HEK293T (cell line): ENCODE data around the gene MYBPC3.
A peak's percentile ranks its signal among the peaks of the same experiment; 100 is the strongest.

ENCODE experiments used
- CTCF ChIA-PET: fragments of 350-600 bp; formaldehyde crosslinking; extraction: SDS; loops from one replicate; lab custom pipeline; 2021; ENCODE audit warnings: antibody characterized with exemption, inconsistent platforms; lab: Yijun Ruan, JAX
- POLR2A ChIA-PET: fragments of 350-600 bp; formaldehyde crosslinking; extraction: SDS; loops from one replicate; lab custom pipeline; 2020; ENCODE audit warnings: antibody characterized with exemption, inconsistent platforms; lab: Yijun Ruan, JAX
- DNase-seq: peaks from one replicate; pipeline ENCODE4 v3.0.0; 2012; ENCODE audit warnings: mixed read lengths; ENCODE audit errors: extremely low spot score
- ARNT ChIP-seq: fragments of 450-650 bp; IDR thresholded peaks from 2 replicates; pipeline ENCODE4 v1.6.1; 2017; ENCODE audit warnings: mild to moderate bottlenecking
- BHLHE40 ChIP-seq: fragments of 450-650 bp; IDR thresholded peaks from 2 replicates; pipeline ENCODE4 v1.6.1; 2016; ENCODE audit warnings: mild to moderate bottlenecking, moderate library complexity, borderline replicate concordance
- CTBP1 ChIP-seq: fragments of 450-650 bp; IDR thresholded peaks from 2 replicates; pipeline ENCODE4 v1.6.1; 2016; ENCODE audit warnings: borderline replicate concordance
- ELF4 ChIP-seq: fragments of 450-650 bp; IDR thresholded peaks from 2 replicates; pipeline ENCODE4 v1.6.1; 2017; ENCODE audit warnings: antibody characterized with exemption
- FOXA1 ChIP-seq: fragments of 450-650 bp; IDR thresholded peaks from 2 replicates; pipeline ENCODE4 v1.6.1; 2016; ENCODE audit warnings: mild to moderate bottlenecking
- FOXK2 ChIP-seq: fragments of 450-650 bp; IDR thresholded peaks from 2 replicates; pipeline ENCODE4 v1.6.1; 2016; ENCODE audit warnings: mild to moderate bottlenecking
- FOXM1 ChIP-seq: fragments of 450-650 bp; IDR thresholded peaks from 2 replicates; pipeline ENCODE4 v1.6.1; 2017; ENCODE audit warnings: mild to moderate bottlenecking, borderline replicate concordance
- HDGF ChIP-seq: fragments of 450-650 bp; IDR thresholded peaks from 2 replicates; pipeline ENCODE4 v1.6.1; 2017; ENCODE audit warnings: antibody characterized with exemption, borderline replicate concordance
- L3MBTL2 ChIP-seq: fragments of 450-650 bp; conservative IDR thresholded peaks from 2 replicates; pipeline ENCODE4 v1.6.1; 2016; ENCODE audit warnings: mild to moderate bottlenecking
- LEF1 ChIP-seq: fragments of 450-650 bp; IDR thresholded peaks from 2 replicates; pipeline ENCODE4 v1.6.1; 2017; ENCODE audit warnings: mild to moderate bottlenecking, borderline replicate concordance
- NFRKB ChIP-seq: fragments of 450-650 bp; IDR thresholded peaks from 2 replicates; pipeline ENCODE4 v1.6.1; 2016; ENCODE audit warnings: mild to moderate bottlenecking, moderate library complexity
- SP1 ChIP-seq: fragments of 450-650 bp; IDR thresholded peaks from 2 replicates; pipeline ENCODE4 v1.6.1; 2017
- SUZ12 ChIP-seq: fragments of 450-650 bp; IDR thresholded peaks from 2 replicates; pipeline ENCODE4 v1.6.1; 2016; ENCODE audit warnings: mild to moderate bottlenecking
- TARDBP ChIP-seq: fragments of 450-650 bp; IDR thresholded peaks from 2 replicates; pipeline ENCODE4 v1.6.1; 2016
- ZNF384 ChIP-seq: fragments of 450-650 bp; IDR thresholded peaks from 2 replicates; pipeline ENCODE4 v1.6.1; 2016
- TF ChIP-seq, protein P1 (sequence below): fragments of 450-650 bp; IDR thresholded peaks from 2 replicates; pipeline ENCODE4 v1.6.1; 2016

MYBPC3 gene

DNA sequence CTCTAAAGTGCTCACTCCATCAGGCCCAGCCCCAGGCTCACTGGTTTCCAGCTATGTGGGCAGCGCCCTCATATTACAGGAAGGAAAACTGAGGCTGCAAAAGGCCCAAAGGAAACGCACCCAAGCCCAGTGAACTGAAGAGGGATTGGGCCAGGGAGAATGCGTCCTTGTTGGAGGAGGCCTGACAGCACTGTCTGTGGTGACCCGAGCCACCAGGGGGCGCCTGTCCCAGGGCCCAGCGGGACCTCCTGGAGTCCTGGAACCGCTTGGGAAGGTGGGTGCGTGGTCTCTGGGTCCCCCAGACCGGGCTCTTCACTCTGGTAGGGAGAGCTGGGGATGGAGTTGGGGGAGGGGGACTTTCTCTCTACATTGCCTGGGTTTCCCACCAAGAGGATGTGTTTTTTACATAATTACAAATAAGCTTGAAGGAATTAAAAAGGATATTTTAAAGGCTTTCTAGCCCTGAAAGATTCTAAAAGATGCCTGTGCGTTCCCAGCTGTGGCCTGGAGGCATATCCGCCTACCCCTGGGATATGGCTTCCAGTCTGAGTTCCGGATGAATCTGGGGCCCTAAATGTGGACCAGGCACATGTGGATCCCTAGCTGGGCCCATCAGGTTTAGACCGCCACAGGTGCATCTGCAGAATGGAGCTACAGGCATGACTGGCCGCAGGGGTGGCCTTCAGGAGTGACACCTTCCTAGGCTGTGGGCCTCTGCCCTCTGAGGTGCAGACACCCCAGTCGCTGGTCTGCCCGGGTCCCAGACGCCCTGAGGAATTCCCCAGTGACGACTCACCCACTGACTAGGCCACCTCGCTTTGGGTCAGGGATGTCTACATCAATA is 21.6 kb upstream of the MYBPC3 start:
- ChIA-PET CTCF (interaction anchor here (0.6 to 1.8 kb wide), 19 partner anchors 9 to 479 kb away, joined by 3 to 13 read pairs (median 4); partner anchors contain the start of gene PSMC3), POLR2A (interaction anchor here (0.7 to 1.5 kb wide), 4 partner anchors 19 to 53 kb away, joined by 3 to 15 read pairs (median 3); partner anchors contain the start of genes PSMC3 and SLC39A13)
- peak; percentile 92 for DNase-seq
- TF ChIP-seq FOXK2 (no peak), FOXA1 (no peak), ZNF384 (no peak), CTBP1 (no peak), NFRKB (no peak), BHLHE40 (no peak), ARNT (no peak)

DNA sequence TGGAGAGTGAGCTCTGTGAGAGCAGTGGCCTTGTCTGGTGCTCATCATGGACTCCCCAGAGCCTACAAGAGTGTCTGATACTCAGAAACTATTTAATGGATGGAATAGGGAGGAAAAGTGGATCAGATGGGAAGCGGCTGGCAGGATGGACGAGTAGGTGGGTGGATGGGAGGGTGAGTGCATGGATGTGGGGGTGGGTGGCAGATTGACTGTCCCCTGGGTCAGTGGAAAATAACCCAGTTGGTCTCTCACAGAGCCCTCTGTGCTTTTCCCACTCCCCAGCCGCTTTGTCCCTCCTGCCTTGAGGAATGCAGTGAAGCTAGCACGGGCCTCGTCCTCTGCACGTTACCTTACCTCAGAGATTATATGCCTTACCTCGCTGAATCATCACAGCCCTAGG is 19.9 kb upstream of the MYBPC3 start:
- ChIA-PET POLR2A (no interaction called here), CTCF (interaction anchor here (0.6 kb wide), 1 partner anchor 10 kb away, joined by 3 read pairs; no protein-coding TSS in a partner anchor)
- DNase-seq: no peak
- TF ChIP-seq HDGF (no peak), ARNT (no peak), CTBP1 (no peak), LEF1 (no peak), FOXA1 (no peak), L3MBTL2 (no peak), ELF4 (no peak), ZNF384 (no peak), FOXK2 (no peak), FOXM1 (no peak), SP1 (no peak), BHLHE40 (no peak), SUZ12 (no peak), NFRKB (no peak), TARDBP (no peak)
- TF ChIP-seq, protein P1, sequence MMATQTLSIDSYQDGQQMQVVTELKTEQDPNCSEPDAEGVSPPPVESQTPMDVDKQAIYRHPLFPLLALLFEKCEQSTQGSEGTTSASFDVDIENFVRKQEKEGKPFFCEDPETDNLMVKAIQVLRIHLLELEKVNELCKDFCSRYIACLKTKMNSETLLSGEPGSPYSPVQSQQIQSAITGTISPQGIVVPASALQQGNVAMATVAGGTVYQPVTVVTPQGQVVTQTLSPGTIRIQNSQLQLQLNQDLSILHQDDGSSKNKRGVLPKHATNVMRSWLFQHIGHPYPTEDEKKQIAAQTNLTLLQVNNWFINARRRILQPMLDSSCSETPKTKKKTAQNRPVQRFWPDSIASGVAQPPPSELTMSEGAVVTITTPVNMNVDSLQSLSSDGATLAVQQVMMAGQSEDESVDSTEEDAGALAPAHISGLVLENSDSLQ: no peak

DNA sequence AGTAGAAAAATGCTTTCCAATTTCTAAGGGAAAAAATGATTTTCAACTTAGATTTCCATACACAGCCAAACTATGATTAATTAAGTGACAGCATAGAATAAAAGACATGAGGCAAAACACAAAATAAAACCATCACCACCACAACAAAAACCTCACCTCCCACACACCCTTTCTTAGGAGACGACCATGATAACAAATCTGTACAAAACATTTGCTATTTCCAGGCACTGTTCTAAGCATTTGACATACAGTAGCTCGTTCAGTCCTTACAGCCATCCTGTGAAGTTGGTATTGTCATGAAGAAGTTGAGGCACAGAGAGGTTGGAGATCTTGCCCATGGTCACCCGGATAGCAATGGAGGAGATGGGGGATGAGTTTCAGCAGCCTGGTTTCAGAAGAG is 17.2 kb upstream of the MYBPC3 start:
- TF ChIP-seq HDGF: no peak
- no peak for TF ChIP-seq ZNF384
- no peak for TF ChIP-seq ARNT
- no peak for TF ChIP-seq LEF1
- TF ChIP-seq FOXM1: no peak
- no peak for TF ChIP-seq NFRKB
- TF ChIP-seq SP1: no peak
- TF ChIP-seq, protein P1: no peak
- no peak for TF ChIP-seq FOXK2
- TF ChIP-seq ELF4: no peak
- TF ChIP-seq BHLHE40: no peak
- no peak for TF ChIP-seq CTBP1
- no peak for TF ChIP-seq TARDBP
- no peak for TF ChIP-seq FOXA1
- TF ChIP-seq L3MBTL2: no peak
- TF ChIP-seq SUZ12: no peak
- POLR2A ChIA-PET: no interaction called here
- CTCF ChIA-PET: interaction anchor here (1.4 kb wide), 1 partner anchor 15 kb away, joined by 5 read pairs; no protein-coding TSS in a partner anchor
- DNase-seq: no peak

DNA sequence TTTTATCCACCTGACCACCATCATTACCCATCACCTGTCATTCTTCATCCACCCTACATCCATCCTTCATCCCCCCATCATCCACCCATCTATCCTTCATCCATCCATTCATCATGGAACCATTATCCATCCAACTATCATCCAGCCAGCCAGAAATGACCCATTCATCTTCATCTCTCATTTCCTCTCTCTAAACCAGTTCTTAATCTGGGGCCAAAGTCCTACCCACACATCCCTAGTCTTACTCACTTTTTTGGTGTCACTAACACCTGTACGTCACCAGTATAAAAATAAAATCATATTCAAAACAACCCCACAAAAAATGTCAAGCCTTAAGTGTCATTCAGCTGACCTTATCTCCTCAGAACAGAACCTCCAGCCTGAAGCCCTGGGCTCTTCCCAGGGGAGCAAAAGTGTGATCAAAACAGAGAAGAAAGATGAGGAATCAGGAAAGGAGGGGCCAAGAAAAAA is 13.6 kb upstream of the MYBPC3 start:
- no peak for DNase-seq
- ChIA-PET CTCF (no interaction called here), POLR2A (no interaction called here)
- TF ChIP-seq FOXK2: no peak
- no peak for TF ChIP-seq ELF4
- TF ChIP-seq, protein P1: no peak
- no peak for TF ChIP-seq FOXM1
- no peak for TF ChIP-seq NFRKB

DNA sequence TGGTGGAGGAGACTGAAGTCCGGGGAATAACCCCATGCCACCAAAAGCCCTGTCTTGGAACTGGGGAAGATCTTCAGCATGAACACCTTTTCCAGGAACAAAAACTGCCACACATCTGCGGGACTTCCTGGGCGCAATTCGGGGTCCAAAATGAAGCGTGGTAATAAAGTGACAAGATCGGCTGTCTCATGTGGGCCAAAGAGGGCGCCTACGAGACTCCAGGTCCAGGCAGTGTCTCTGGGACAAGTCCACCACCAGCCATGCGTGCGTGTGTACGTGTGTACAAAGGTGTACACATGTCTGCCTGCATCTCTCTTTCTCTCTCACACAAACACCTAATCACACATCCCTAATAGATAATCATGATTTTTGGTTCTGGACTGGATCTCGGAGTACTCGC is 8.9 kb upstream of the MYBPC3 start:
- DNase-seq: no peak
- ChIA-PET CTCF (no interaction called here), POLR2A (no interaction called here)
- TF ChIP-seq SUZ12: no peak
- TF ChIP-seq SP1: no peak
- no peak for TF ChIP-seq LEF1
- TF ChIP-seq, protein P1: no peak
- no peak for TF ChIP-seq ZNF384
- no peak for TF ChIP-seq FOXK2
- no peak for TF ChIP-seq CTBP1
- TF ChIP-seq L3MBTL2: no peak
- no peak for TF ChIP-seq FOXA1
- no peak for TF ChIP-seq ARNT
- TF ChIP-seq TARDBP: no peak
- no peak for TF ChIP-seq HDGF
- TF ChIP-seq ELF4: no peak
- TF ChIP-seq FOXM1: no peak
- no peak for TF ChIP-seq NFRKB
- no peak for TF ChIP-seq BHLHE40
